Esophagus muscularis mucosa (tissue), 4 donors: ENCODE measurements around the gene SLC38A9. TPM values are rescaled to one million over a fixed set of nuclear protein-coding genes. Genes with fewer than 3 reads are reported as not detected.
"Not testable (repeated sequence)": the region's sequence is repeated elsewhere in the genome, so short reads cannot be mapped to it uniquely, and the experiment has no call there.

Source experiments
- DNase-seq: peaks from one replicate; pipeline ENCODE4 v3.0.0-alpha.2; 2017; ENCODE audit errors: extremely low spot score
- H3K27ac ChIP-seq, 4 donors: fragments of 200-600 bp; sonication (generic); replicated peaks in 1 of 4; 1 replicate in 3 of 4; 2 replicates in 1 of 4; pipeline ENCODE4 v1.5.1; 2016 to 2019; ENCODE audit warnings: mild to moderate bottlenecking in 1 of 4
- H3K27me3 ChIP-seq, 4 donors: fragments of 200-600 bp; sonication (generic); one replicate each; pipeline versions ENCODE4 v1.5.1 to v1.6.0; 2016 to 2019
- H3K36me3 ChIP-seq, 4 donors: fragments of 200-600 bp; sonication (generic); one replicate each; pipeline ENCODE4 v1.5.1; 2016 to 2019
- H3K4me1 ChIP-seq, 4 donors: fragments of 200-600 bp; sonication (generic); one replicate each; pipeline ENCODE4 v1.5.1; 2016 to 2019
- H3K4me3 ChIP-seq, 4 donors: fragments of 200-600 bp; sonication (generic); 1 replicate in 2 of 4; 2 replicates in 2 of 4; pipeline ENCODE4 v1.5.1; 2016 to 2019; ENCODE audit warnings: mild to moderate bottlenecking in 4 of 4, moderate library complexity in 1 of 4
- H3K9me3 ChIP-seq, 4 donors: fragments of 200-600 bp; sonication (generic); 1 replicate in 3 of 4; 2 replicates in 1 of 4; pipeline ENCODE4 v1.5.1; 2016 to 2019
- CTCF ChIP-seq, 3 experiments: fragments of 200-600 bp in 2 of 3; fragments of 450-650 bp in 1 of 3; sonication (generic) in 2 of 3; IDR thresholded peaks; one replicate each; pipeline ENCODE4 v1.5.1; 2017 to 2019; ENCODE audit warnings: antibody characterized with exemption in 3 of 3, mild to moderate bottlenecking in 2 of 3, moderate library complexity in 1 of 3
- EP300 ChIP-seq: sonication (generic); formaldehyde crosslinking; IDR thresholded peaks from one replicate; pipeline ENCODE4 v1.6.1; 2017; ENCODE audit warnings: antibody characterized with exemption
- POLR2A ChIP-seq: fragments of 450-650 bp; IDR thresholded peaks from one replicate; pipeline ENCODE4 v1.6.1; 2017; ENCODE audit warnings: antibody characterized with exemption, moderate library complexity, mild to moderate bottlenecking, low read depth
- POLR2AphosphoS5 ChIP-seq, 2 donors: sonication (generic); formaldehyde crosslinking; IDR thresholded peaks; one replicate each; pipeline ENCODE4 v1.6.1; 2017; ENCODE audit warnings: antibody characterized with exemption in 2 of 2
- WGBS: methylation state at CpG from one replicate; pipeline ENCODE4 v1.1.5; 2018; 5-methylcytosine and 5-hydroxymethylcytosine counted together
- intact Hi-C: fragments of 100-400 bp; cut with DNase I; formaldehyde crosslinking; loops from one replicate; pipeline ENCODE4 v1.15.1; 2023
- total RNA-seq, 4 donors: library from RNA; depleted of rRNA; stranded (reverse); fragments of >200 nt; gene quantifications; one replicate each; pipeline versions ENCODE4 v1.1.0 to v1.2.1, GENCODE V29; 2016

The SLC38A9 gene
- total RNA-seq, 4 donors from 2014 or later, result 10.0 to 12.3 (median 11.0) TPM

GRCh38 chr5:55734658-55735057 is 22.5 kb upstream of the SLC38A9 start:
- no peak for DNase-seq
- Histone ChIP-seq H3K9me3 (no peaks in the 10 kb centered on the region), H3K36me3 (no peaks in the 10 kb centered on the region), H3K27ac (no peak overlapping the region), H3K27me3 (no peaks in the 10 kb centered on the region), H3K4me3 (no peak overlapping the region), H3K4me1 (no peaks in the 10 kb centered on the region)
- intact Hi-C loops, result no loop called here
- TF ChIP-seq EP300, result no peak
- TF ChIP-seq POLR2A, result no peak
- no peak for TF ChIP-seq POLR2AphosphoS5 (IDR thresholded peaks at IDR 0.05)
- TF ChIP-seq CTCF (IDR thresholded peaks at IDR 0.05), result no peak
- 100% methylated on average over 1 of the region's 1 CpG for WGBS

- H3K9me3 ChIP-seq, result no peaks in the 10 kb centered on the region
- no peak overlapping the region for H3K4me3 ChIP-seq
- intact Hi-C loops, result no loop called here
- no peak overlapping the region for H3K27ac ChIP-seq
- DNase-seq, result no peak
- H3K36me3 ChIP-seq, result no peaks in the 10 kb centered on the region
- H3K4me1 ChIP-seq, result no peaks in the 10 kb centered on the region
- TF ChIP-seq POLR2A (no peak), CTCF (IDR thresholded peaks at IDR 0.05) (no peak), POLR2AphosphoS5 (IDR thresholded peaks at IDR 0.05) (no peak), EP300 (no peak)
- no peaks in the 10 kb centered on the region for H3K27me3 ChIP-seq
These were observed 20.5 kb upstream of the SLC38A9 start for GRCh38 chr5:55732585-55732984.

GRCh38 chr5:55731848-55732247 is 19.7 kb upstream of the SLC38A9 start:
- H3K4me3 ChIP-seq, result no peak overlapping the region
- TF ChIP-seq POLR2AphosphoS5 (IDR thresholded peaks at IDR 0.05) (no peak), POLR2A (no peak)
- H3K4me1 ChIP-seq, result no peaks in the 10 kb centered on the region
- H3K27me3 ChIP-seq, result no peaks in the 10 kb centered on the region
- 72% methylated on average over 3 of the region's 3 CpGs for WGBS
- intact Hi-C loops, result no loop called here
- no peaks in the 10 kb centered on the region for H3K36me3 ChIP-seq
- no peak for DNase-seq
- no peaks in the 10 kb centered on the region for H3K9me3 ChIP-seq
- no peak overlapping the region for H3K27ac ChIP-seq

- WGBS, result 87% methylated on average over 4 of the region's 4 CpGs
- TF ChIP-seq POLR2AphosphoS5 (IDR thresholded peaks at IDR 0.05) (no peak), EP300 (no peak), CTCF (IDR thresholded peaks at IDR 0.05) (no peak), POLR2A (no peak)
- H3K27me3 ChIP-seq, result no peaks in the 10 kb centered on the region
- H3K4me3 ChIP-seq, result no peak overlapping the region
- H3K9me3 ChIP-seq, result no peaks in the 10 kb centered on the region
- intact Hi-C loops, result no loop called here
- no peaks in the 10 kb centered on the region for H3K4me1 ChIP-seq
- H3K36me3 ChIP-seq, result no peaks in the 10 kb centered on the region
- no peak overlapping the region for H3K27ac ChIP-seq
- DNase-seq, result no peak
These were observed 12.2 kb upstream of the SLC38A9 start for GRCh38 chr5:55724281-55724680.

GRCh38 chr5:55720188-55720703 is 8.1 kb upstream of the SLC38A9 start:
- Histone ChIP-seq H3K4me3 (no peak overlapping the region), H3K4me1 (no peaks in the 10 kb centered on the region), H3K36me3 (no peaks in the 10 kb centered on the region), H3K27me3 (no peaks in the 10 kb centered on the region), H3K27ac (no peak overlapping the region), H3K9me3 (no peaks in the 10 kb centered on the region)
- no peak for TF ChIP-seq CTCF (IDR thresholded peaks at IDR 0.05)
- no peak for TF ChIP-seq POLR2AphosphoS5 (IDR thresholded peaks at IDR 0.05)
- TF ChIP-seq EP300, result no peak
- TF ChIP-seq POLR2A, result no peak
- no peak for DNase-seq
- intact Hi-C loops, result no loop called here
- 93% methylated on average over 3 of the region's 3 CpGs for WGBS

- not testable (repeated sequence) for H3K4me1 ChIP-seq, H3K36me3 ChIP-seq, H3K27me3 ChIP-seq, H3K4me3 ChIP-seq, H3K27ac ChIP-seq, H3K9me3 ChIP-seq, DNase-seq
- intact Hi-C loops, result loop anchor here (10.0 kb wide), 1 partner anchor 544 kb away; the partner anchor contains the start of gene CDC20B
- 96% methylated on average over 2 of the region's 2 CpGs for whole genome bisulfite sequencing
These were observed 6.9 kb upstream of the SLC38A9 start for GRCh38 chr5:55719026-55719425.
